Fibroblast of lung (primary cell): ENCODE measurements around the gene KCNIP3. TPM values are rescaled to one million over a fixed set of nuclear protein-coding genes. Genes with fewer than 3 reads are reported as not detected.

Source experiments
- DNase-seq, 2 donors: peaks; one replicate each; pipeline versions ENCODE4 v3.0.0 to v3.0.0-alpha.2; 2010; ENCODE audit warnings: low read depth in 2 of 2
- H2AFZ ChIP-seq: 2 replicates; pipeline ENCODE4 v1.5.1; 2012; ENCODE audit warnings: low read length, control low read depth, inconsistent platforms
- H3K27ac ChIP-seq: 2 replicates; pipeline ENCODE4 v1.5.1; 2011; ENCODE audit warnings: low read length, control low read depth; ENCODE audit not compliant: insufficient read depth
- H3K27me3 ChIP-seq: 2 replicates; pipeline ENCODE4 v1.5.1; 2011; ENCODE audit warnings: mild to moderate bottlenecking, low read length; ENCODE audit not compliant: control insufficient read depth, insufficient read depth
- H3K36me3 ChIP-seq: 2 replicates; pipeline ENCODE4 v1.5.1; 2011; ENCODE audit warnings: low read length; ENCODE audit not compliant: control insufficient read depth, insufficient read depth
- H3K4me1 ChIP-seq: 2 replicates; pipeline ENCODE4 v1.5.1; 2011; ENCODE audit warnings: low read length; ENCODE audit not compliant: control insufficient read depth, insufficient read depth; ENCODE audit errors: extremely low read depth
- H3K4me2 ChIP-seq: 2 replicates; pipeline ENCODE4 v1.5.1; 2011; ENCODE audit warnings: low read length, control low read depth; ENCODE audit not compliant: insufficient read depth; ENCODE audit errors: extremely low read depth
- H3K4me3 ChIP-seq, 4 experiments: fragments of 200-600 bp in 1 of 4; sonication (generic) in 1 of 4; replicated peaks in 1 of 4; 2 replicates each; pipeline ENCODE4 v1.5.1; 2011 to 2016; ENCODE audit warnings: low read length in 4 of 4, low read depth in 3 of 4, mild to moderate bottlenecking in 3 of 4, control low read depth in 2 of 4, inconsistent platforms in 1 of 4, mixed read lengths in 1 of 4; ENCODE audit not compliant: insufficient read depth in 1 of 4; ENCODE audit errors: control extremely low read depth in 1 of 4
- H3K79me2 ChIP-seq: 2 replicates; pipeline ENCODE4 v1.5.1; 2012; ENCODE audit warnings: mild to moderate bottlenecking, low read length, inconsistent platforms; ENCODE audit not compliant: control insufficient read depth, insufficient read depth
- H3K9ac ChIP-seq: 2 replicates; pipeline ENCODE4 v1.5.1; 2011; ENCODE audit warnings: mild to moderate bottlenecking, low read length, control low read depth; ENCODE audit not compliant: insufficient read depth
- H3K9me3 ChIP-seq: 2 replicates; pipeline ENCODE4 v1.5.1; 2012; ENCODE audit warnings: low read depth, low read length; ENCODE audit not compliant: control insufficient read depth, insufficient read depth
- H4K20me1 ChIP-seq: 2 replicates; pipeline ENCODE4 v1.5.1; 2011; ENCODE audit warnings: low read length; ENCODE audit not compliant: control insufficient read depth, insufficient read depth; ENCODE audit errors: extremely low read depth
- CTCF ChIP-seq, 2 donors: IDR thresholded peaks in 1 of 2; conservative IDR thresholded peaks in 1 of 2; 1 replicate in 1 of 2; 2 replicates in 1 of 2; pipeline ENCODE4 v1.5.1; 2011 to 2012; ENCODE audit warnings: low read length in 2 of 2, control low read depth in 1 of 2, inconsistent platforms in 1 of 2, low read depth in 1 of 2, mild to moderate bottlenecking in 1 of 2
- EZH2 ChIP-seq: IDR thresholded peaks from 2 replicates; pipeline ENCODE4 v1.5.1; 2012; ENCODE audit warnings: low read length, control low read depth, mild to moderate bottlenecking; ENCODE audit errors: missing control alignments
- polyA plus RNA-seq, 2 donors: library from polyadenylated mRNA; depleted of rRNA in 1 of 2; stranded (reverse) in 1 of 2; unstranded in 1 of 2; fragments of >200 nt; gene quantifications; 2 replicates each; pipeline ENCODE4 v1.2.1, GENCODE V29; 2011 to 2012; ENCODE audit warnings: missing spikeins in 1 of 2
- total RNA-seq: library from RNA; depleted of rRNA; stranded (reverse); fragments of >200 nt; gene quantifications from 2 replicates; pipeline ENCODE4 v1.2.1, GENCODE V29; 2014

Gene KCNIP3
- total and polyA plus RNA-seq, 2 donors (not counting 1 experiment from before 2014, with no cell fraction given): 0.32 to 1.7 TPM

- Histone ChIP-seq H2AFZ (no peak overlapping the region), H3K4me1 (no peaks in the 10 kb centered on the region), H3K36me3 (no peaks in the 10 kb centered on the region), H3K27ac (no peak overlapping the region), H3K9me3 (no peaks in the 10 kb centered on the region), H3K4me3 (no peak overlapping the region), H3K4me2 (no peak overlapping the region), H4K20me1 (no peaks in the 10 kb centered on the region), H3K9ac (no peak overlapping the region), H3K79me2 (no peaks in the 10 kb centered on the region), H3K27me3 (no peaks in the 10 kb centered on the region)
- DNase-seq: no peak
- TF ChIP-seq EZH2: no peak
- TF ChIP-seq CTCF (conservative IDR thresholded peaks at IDR 0.05 in 1 of 2, IDR thresholded peaks at IDR 0.05 in 1 of 2; ENCODE audit: low read depth in 1 of 2, low read length in 2 of 2): no peak
Measured at GRCh38 chr2:95310651-95311050, 13.5 kb downstream of the KCNIP3 start.

GRCh38 chr2:95311815-95312542 lies 14.8 kb downstream of the KCNIP3 start:
- Histone ChIP-seq H3K79me2 (no peaks in the 10 kb centered on the region), H3K9ac (no peak overlapping the region), H2AFZ (no peak overlapping the region), H4K20me1 (no peaks in the 10 kb centered on the region), H3K4me3 (no peak overlapping the region), H3K27ac (no peak overlapping the region), H3K4me2 (no peak overlapping the region), H3K27me3 (no peaks in the 10 kb centered on the region), H3K9me3 (no peaks in the 10 kb centered on the region), H3K36me3 (no peaks in the 10 kb centered on the region), H3K4me1 (peaks cover 2% of the 10 kb centered on the region)
- no peak for DNase-seq
- TF ChIP-seq EZH2 (no peak), CTCF (conservative IDR thresholded peaks at IDR 0.05 in 1 of 2, IDR thresholded peaks at IDR 0.05 in 1 of 2; ENCODE audit: low read depth in 1 of 2, low read length in 2 of 2) (no peak)

GRCh38 chr2:95312543-95313201 lies 15.5 kb downstream of the KCNIP3 start:
- H3K27me3 ChIP-seq: no peaks in the 10 kb centered on the region
- H3K79me2 ChIP-seq: no peaks in the 10 kb centered on the region
- DNase-seq: no peak
- H3K9ac ChIP-seq: no peak overlapping the region
- H4K20me1 ChIP-seq: no peaks in the 10 kb centered on the region
- TF ChIP-seq CTCF (conservative IDR thresholded peaks at IDR 0.05 in 1 of 2, IDR thresholded peaks at IDR 0.05 in 1 of 2; ENCODE audit: low read depth in 1 of 2, low read length in 2 of 2) (no peak), EZH2 (no peak)
- H3K4me2 ChIP-seq: no peak overlapping the region
- H3K27ac ChIP-seq: no peak overlapping the region
- H3K4me1 ChIP-seq: peaks cover 2% of the 10 kb centered on the region
- H3K4me3 ChIP-seq: no peak overlapping the region
- no peaks in the 10 kb centered on the region for H3K9me3 ChIP-seq
- no peak overlapping the region for H2AFZ ChIP-seq
- no peaks in the 10 kb centered on the region for H3K36me3 ChIP-seq
